ENCODE measurements around the gene ARHGAP40. TPM values are rescaled to one million over a fixed set of nuclear protein-coding genes. Genes with fewer than 3 reads are reported as not detected.
"Not testable (repeated sequence)": the region's sequence is repeated elsewhere in the genome, so short reads cannot be mapped to it uniquely, and the experiment has no call there.

Gene ARHGAP40
- total RNA-seq, 1 donor from 2014 or later = not detected

- DNase-seq; intact Hi-C loops (cut with micrococcal nuclease); H3K9me3 Mint-ChIP-seq; H3K4me3 Mint-ChIP-seq; H3K27ac Mint-ChIP-seq; H3K27me3 Mint-ChIP-seq; H3K36me3 Mint-ChIP-seq (ENCODE audit: low read depth); H3K4me1 Mint-ChIP-seq: not testable (repeated sequence)
Observed at GRCh38 chr20:38594281-38594680, 7.3 kb upstream of the ARHGAP40 start.

DNA sequence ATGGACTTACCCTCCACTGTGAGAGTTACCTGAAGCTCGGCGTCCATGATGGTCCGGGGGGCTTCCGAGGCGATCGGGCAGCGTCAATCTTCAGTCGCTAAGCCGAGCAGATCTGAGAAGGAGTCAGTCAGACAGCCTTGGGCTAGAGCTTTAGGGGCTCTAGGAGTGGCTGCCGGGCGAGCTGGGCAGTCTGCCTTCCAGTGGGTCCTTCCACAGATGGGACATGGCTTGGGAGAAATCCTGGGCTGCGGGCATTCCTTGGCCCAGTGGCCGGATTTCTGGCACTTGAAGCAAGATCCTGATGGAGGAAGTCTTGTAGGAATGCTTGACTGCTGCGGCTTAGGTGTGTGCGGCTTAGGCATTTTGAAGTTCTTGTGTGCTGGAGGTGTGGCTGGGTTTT is 5.7 kb upstream of the ARHGAP40 start:
- H3K36me3 Mint-ChIP-seq (ENCODE audit: low read depth); H3K9me3 Mint-ChIP-seq; intact Hi-C loops (cut with micrococcal nuclease); H3K4me1 Mint-ChIP-seq; H3K27ac Mint-ChIP-seq; DNase-seq; H3K4me3 Mint-ChIP-seq: not testable (repeated sequence)
- peaks cover 15% of the 10 kb centered on the region for H3K27me3 Mint-ChIP-seq

DNA sequence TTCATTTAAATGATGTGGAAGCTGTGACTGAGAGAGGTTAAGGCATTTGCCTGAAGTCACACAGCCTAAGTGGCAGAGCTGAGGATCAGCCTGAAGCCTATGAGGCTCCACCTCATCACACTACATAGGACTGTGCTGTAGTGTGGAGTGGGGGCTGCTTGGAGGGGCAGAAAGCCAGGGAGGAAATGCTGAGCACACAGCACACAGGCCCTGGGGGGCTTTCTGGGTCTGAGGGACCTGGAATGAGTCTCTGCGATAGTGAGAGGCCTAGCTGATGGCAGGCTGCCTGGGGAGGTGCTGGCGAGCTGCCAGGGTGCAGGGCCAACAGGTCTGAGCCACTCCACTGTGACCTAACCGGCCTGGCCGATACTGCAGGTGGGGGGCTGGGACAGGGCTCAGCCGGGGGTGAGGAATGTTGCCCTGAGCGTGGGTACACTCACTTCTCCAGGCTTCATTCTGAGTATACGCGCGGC is 2.2 kb upstream of the ARHGAP40 start:
- peaks cover 43% of the 10 kb centered on the region for H3K27me3 Mint-ChIP-seq
- H3K36me3 Mint-ChIP-seq (ENCODE audit: low read depth) = no peaks in the 10 kb centered on the region
- H3K27ac Mint-ChIP-seq = no peak overlapping the region
- intact Hi-C loops (cut with micrococcal nuclease) = no loop called here
- H3K4me3 Mint-ChIP-seq = no peak overlapping the region
- no peak for DNase-seq
- H3K4me1 Mint-ChIP-seq = peaks cover 6% of the 10 kb centered on the region
- H3K9me3 Mint-ChIP-seq = no peaks in the 10 kb centered on the region

- H3K4me3 Mint-ChIP-seq = no peak overlapping the region
- peaks cover 6% of the 10 kb centered on the region for H3K4me1 Mint-ChIP-seq
- H3K9me3 Mint-ChIP-seq = no peaks in the 10 kb centered on the region
- no peaks in the 10 kb centered on the region for H3K36me3 Mint-ChIP-seq (ENCODE audit: low read depth)
- H3K27me3 Mint-ChIP-seq = peaks cover 46% of the 10 kb centered on the region
- no peak overlapping the region for H3K27ac Mint-ChIP-seq
- DNase-seq = no peak
- intact Hi-C loops (cut with micrococcal nuclease) = no loop called here
Observed at GRCh38 chr20:38600057-38600456, 1.6 kb upstream of the ARHGAP40 start.

GRCh38 chr20:38602185-38602581 is 574 bp downstream of the ARHGAP40 start:
- H3K27ac Mint-ChIP-seq = no peak overlapping the region
- no peaks in the 10 kb centered on the region for H3K9me3 Mint-ChIP-seq
- peaks cover 59% of the 10 kb centered on the region for H3K27me3 Mint-ChIP-seq
- intact Hi-C loops (cut with micrococcal nuclease) = no loop called here
- peaks cover 6% of the 10 kb centered on the region for H3K4me1 Mint-ChIP-seq
- no peak for DNase-seq
- no peak overlapping the region for H3K4me3 Mint-ChIP-seq
- H3K36me3 Mint-ChIP-seq (ENCODE audit: low read depth) = no peaks in the 10 kb centered on the region

- intact Hi-C loops (cut with micrococcal nuclease) = no loop called here
- Mint-ChIP-seq H3K27me3 (peaks cover 58% of the 10 kb centered on the region), H3K4me1 (peaks cover 6% of the 10 kb centered on the region), H3K4me3 (no peak overlapping the region), H3K36me3 (ENCODE audit: low read depth) (no peaks in the 10 kb centered on the region), H3K27ac (no peak overlapping the region), H3K9me3 (no peaks in the 10 kb centered on the region)
- DNase-seq = no peak
Observed at GRCh38 chr20:38603286-38603685, 1.7 kb downstream of the ARHGAP40 start.

DNA sequence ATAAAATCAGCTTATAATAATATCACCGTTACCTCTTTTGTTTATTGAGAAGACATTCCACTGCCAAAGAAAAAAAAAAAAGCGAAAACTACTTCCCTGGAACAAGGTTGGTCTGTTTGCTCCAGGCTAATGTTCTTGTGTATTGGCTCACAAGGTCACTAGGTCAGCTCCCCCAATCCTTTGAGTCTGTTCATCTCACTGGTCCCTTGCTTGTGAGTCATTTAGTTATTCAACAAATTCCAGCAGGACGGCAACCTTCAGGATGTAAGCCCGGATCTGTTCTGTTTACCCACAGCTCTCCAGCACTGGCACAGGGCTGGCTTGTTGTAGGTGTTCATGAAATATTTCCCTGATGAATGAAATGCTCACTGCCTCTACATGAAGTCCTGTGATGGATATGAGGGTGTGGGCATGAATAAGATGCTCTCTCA is 3.3 kb downstream of the ARHGAP40 start:
- H3K4me3 Mint-ChIP-seq = no peak overlapping the region
- DNase-seq = no peak
- H3K4me1 Mint-ChIP-seq = peaks cover 6% of the 10 kb centered on the region
- H3K27ac Mint-ChIP-seq = no peak overlapping the region
- H3K36me3 Mint-ChIP-seq (ENCODE audit: low read depth) = no peaks in the 10 kb centered on the region
- peaks cover 62% of the 10 kb centered on the region for H3K27me3 Mint-ChIP-seq
- no peaks in the 10 kb centered on the region for H3K9me3 Mint-ChIP-seq
- intact Hi-C loops (cut with micrococcal nuclease) = no loop called here

- DNase-seq = no peak
- Mint-ChIP-seq H3K27ac (no peak overlapping the region), H3K36me3 (ENCODE audit: low read depth) (no peaks in the 10 kb centered on the region), H3K27me3 (peaks cover 46% of the 10 kb centered on the region), H3K9me3 (no peaks in the 10 kb centered on the region), H3K4me3 (no peak overlapping the region), H3K4me1 (no peaks in the 10 kb centered on the region)
- intact Hi-C loops (cut with micrococcal nuclease) = no loop called here
Observed at GRCh38 chr20:38607351-38607750, 5.7 kb downstream of the ARHGAP40 start.

- no peaks in the 10 kb centered on the region for H3K36me3 Mint-ChIP-seq (ENCODE audit: low read depth)
- H3K4me1 Mint-ChIP-seq = no peaks in the 10 kb centered on the region
- H3K27me3 Mint-ChIP-seq = peaks cover 39% of the 10 kb centered on the region
- H3K4me3 Mint-ChIP-seq = no peak overlapping the region
- H3K27ac Mint-ChIP-seq = no peak overlapping the region
- no peak for DNase-seq
- no peaks in the 10 kb centered on the region for H3K9me3 Mint-ChIP-seq
- intact Hi-C loops (cut with micrococcal nuclease) = no loop called here
Observed at GRCh38 chr20:38608188-38608587, 6.6 kb downstream of the ARHGAP40 start.

DNA sequence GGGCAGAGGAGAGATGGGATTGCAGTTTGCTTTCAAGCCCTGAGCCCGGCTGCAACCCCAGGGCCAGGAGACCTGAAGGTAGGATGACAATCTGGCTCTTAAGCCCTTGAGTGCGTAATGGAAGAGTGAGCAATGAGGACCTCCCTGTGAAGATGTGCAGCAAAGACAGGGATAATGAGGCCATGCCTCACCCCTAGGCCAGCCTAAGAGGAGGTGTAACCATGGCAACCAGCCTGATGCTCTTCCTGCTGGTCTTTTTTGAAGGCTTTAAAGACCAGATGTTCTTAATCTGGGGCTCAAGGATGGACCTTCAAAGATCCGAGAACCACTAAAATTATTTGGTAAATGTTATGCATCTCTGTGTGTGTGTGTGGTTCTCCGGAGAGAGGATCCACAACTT is 8.2 kb downstream of the ARHGAP40 start:
- no peak for DNase-seq
- Mint-ChIP-seq H3K27ac (no peak overlapping the region), H3K36me3 (ENCODE audit: low read depth) (no peaks in the 10 kb centered on the region), H3K4me3 (no peak overlapping the region), H3K9me3 (no peaks in the 10 kb centered on the region), H3K27me3 (peaks cover 31% of the 10 kb centered on the region), H3K4me1 (no peaks in the 10 kb centered on the region)
- intact Hi-C loops (cut with micrococcal nuclease) = no loop called here

DNA sequence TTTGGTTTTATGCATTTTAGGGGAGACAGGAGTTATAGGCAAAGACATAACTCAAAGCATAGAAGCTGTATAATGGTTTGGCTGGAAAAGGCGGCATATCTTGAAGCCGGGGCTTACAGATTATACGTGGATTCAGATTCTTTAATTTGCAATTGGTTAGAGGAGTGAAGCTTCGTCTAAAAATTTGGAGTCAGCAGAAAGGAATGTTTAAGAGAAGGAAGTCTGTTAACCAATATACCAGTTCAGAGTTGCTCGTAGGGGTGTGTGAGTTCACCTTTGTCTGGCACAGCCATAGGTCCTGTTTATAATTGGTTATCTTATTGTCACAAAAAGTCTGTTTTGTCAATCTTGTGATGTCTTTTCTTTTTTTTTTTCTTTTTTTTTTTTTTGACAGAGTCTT is 8.9 kb downstream of the ARHGAP40 start:
- Mint-ChIP-seq H3K4me1 (no peaks in the 10 kb centered on the region), H3K27ac (no peak overlapping the region), H3K4me3 (no peak overlapping the region), H3K9me3 (no peaks in the 10 kb centered on the region), H3K27me3 (peaks cover 25% of the 10 kb centered on the region), H3K36me3 (ENCODE audit: low read depth) (no peaks in the 10 kb centered on the region)
- intact Hi-C loops (cut with micrococcal nuclease) = no loop called here
- no peak for DNase-seq

GRCh38 chr20:38612751-38613515 is 11.3 kb downstream of the ARHGAP40 start:
- DNase-seq = no peak
- H3K9me3 Mint-ChIP-seq = no peaks in the 10 kb centered on the region
- intact Hi-C loops (cut with micrococcal nuclease) = no loop called here
- peaks cover 17% of the 10 kb centered on the region for H3K27me3 Mint-ChIP-seq
- H3K4me3 Mint-ChIP-seq = no peak overlapping the region
- no peaks in the 10 kb centered on the region for H3K36me3 Mint-ChIP-seq (ENCODE audit: low read depth)
- no peak overlapping the region for H3K27ac Mint-ChIP-seq
- no peaks in the 10 kb centered on the region for H3K4me1 Mint-ChIP-seq

DNA sequence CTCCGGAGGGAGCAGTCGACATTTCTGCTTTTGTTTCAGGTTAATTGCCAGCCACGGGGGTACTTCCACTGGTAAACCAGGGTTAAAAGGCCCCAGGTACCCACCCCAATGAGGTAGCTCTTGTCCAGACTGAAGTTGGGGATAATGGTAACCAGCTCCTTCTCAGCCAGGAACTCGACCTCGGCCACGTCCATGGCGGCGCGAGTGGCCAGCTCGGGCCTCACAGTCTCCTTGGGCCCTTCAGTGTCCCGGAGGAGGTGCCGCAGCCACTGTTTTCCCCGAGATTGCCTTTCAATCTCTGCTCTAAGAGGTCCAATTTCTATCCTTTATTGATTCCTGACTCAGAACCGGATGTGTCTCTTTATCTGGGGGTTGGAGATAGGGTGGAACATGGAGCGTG is 13.7 kb downstream of the ARHGAP40 start:
- DNase-seq = no peak
- Mint-ChIP-seq H3K4me3 (no peak overlapping the region), H3K4me1 (no peaks in the 10 kb centered on the region), H3K9me3 (no peaks in the 10 kb centered on the region), H3K27me3 (peaks cover 15% of the 10 kb centered on the region), H3K27ac (no peak overlapping the region), H3K36me3 (ENCODE audit: low read depth) (no peaks in the 10 kb centered on the region)
- intact Hi-C loops (cut with micrococcal nuclease) = no loop called here

DNA sequence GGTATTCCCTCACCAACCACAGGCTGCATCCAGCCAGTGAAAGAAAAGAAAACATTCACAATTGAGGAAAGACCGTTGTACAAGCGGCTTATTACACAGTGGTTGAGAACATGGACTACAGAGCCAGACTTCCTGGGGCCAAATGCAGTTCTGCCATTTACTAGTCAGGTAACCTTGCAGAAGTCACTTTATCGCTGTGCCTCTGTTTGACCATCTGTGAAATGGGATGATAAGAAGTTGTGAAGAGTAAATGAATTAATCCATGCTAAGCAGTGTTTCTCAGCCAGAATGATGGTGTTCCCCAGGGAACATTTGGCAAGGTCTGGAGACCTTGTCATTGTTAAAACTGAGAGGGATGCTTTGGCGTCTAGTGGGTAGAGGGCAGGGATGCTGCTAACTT is 14.8 kb downstream of the ARHGAP40 start:
- H3K36me3 Mint-ChIP-seq (ENCODE audit: low read depth) = no peaks in the 10 kb centered on the region
- intact Hi-C loops (cut with micrococcal nuclease) = no loop called here
- no peaks in the 10 kb centered on the region for H3K9me3 Mint-ChIP-seq
- H3K27ac Mint-ChIP-seq = no peak overlapping the region
- H3K4me3 Mint-ChIP-seq = no peak overlapping the region
- H3K4me1 Mint-ChIP-seq = no peaks in the 10 kb centered on the region
- peaks cover 21% of the 10 kb centered on the region for H3K27me3 Mint-ChIP-seq
- no peak for DNase-seq
